Hematopoietic multipotent progenitor cell (in vitro differentiated cells): ENCODE measurements around the gene MPP3. TPM values are rescaled to one million over a fixed set of nuclear protein-coding genes. Genes with fewer than 3 reads are reported as not detected.
"Not testable (repeated sequence)": the region's sequence is repeated elsewhere in the genome, so short reads cannot be mapped to it uniquely, and the experiment has no call there.

Experiments used
- DNase-seq, 3 donors: peaks; one replicate each; pipeline ENCODE4 v3.0.0-alpha.2; 2011 to 2015; ENCODE audit warnings: low read depth in 2 of 3, low spot score in 2 of 3
- total RNA-seq: library from RNA; depleted of rRNA; stranded (reverse); fragments of >200 nt; gene quantifications from one replicate; pipeline ENCODE4 v1.2.3, GENCODE V29; 2012

Gene MPP3
- total RNA-seq, 1 donor = 1.9 TPM

DNA sequence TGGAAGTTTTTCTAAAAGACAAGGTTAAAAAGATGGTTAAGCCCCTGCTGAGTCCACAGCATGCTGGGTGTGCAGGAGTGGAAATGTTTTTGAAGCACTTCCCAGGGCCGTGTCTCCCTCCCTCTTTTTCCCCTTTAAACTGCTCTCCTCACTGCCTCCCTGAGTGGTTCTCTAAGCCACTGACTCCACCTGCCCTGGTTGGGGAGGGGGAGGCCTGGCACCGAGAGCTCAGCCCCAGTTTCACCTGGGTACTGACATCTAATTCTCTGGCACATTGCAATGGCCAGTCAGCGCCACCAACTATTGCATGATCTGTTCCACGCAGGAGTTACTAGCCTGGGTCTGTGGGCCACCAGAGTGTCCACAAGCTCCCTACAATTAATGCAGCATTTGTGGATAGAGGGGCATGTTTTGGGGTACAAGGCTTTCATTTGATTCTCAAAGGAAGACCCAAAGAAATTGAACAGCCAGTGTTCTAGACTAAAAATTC lies 22.7 kb downstream of the MPP3 start:
- no peak for DNase-seq

DNA sequence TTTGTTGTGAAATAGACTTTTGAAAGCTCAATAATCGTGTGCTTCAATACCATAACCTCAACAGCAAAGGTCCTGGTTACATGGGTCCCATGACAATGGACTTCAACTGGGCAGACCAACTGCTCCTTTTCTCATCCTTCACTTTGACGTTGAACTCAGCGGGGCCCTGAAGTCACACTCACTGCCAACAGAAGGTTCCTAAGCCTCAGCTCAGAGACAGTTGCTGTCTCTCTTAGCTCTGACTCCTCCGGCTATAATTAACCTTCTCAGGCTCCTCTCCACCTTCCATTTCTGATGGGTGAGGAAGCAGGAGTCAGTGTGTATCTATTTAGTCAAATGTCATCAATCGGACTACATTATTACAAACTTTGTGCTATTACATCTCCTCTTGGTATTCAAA lies 23.8 kb downstream of the MPP3 start:
- DNase-seq = no peak

DNA sequence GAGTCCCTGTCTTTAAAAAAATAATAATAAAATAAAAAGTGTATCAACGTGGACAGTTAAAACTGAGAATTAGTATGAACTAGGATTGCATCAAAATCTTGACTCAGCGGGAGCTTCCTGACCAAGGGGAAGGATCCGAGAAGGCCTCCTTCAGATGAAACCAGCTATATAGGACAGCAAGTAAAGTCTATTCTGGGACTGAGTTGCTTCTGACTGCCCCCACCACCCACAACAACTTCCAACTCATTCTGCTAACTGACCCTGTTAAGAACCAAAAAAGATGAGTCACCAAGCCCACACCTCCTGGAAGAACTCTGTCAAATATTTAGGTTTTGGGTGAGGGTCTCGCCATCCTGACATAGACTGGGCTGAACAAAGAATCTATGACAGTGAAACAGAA lies 24.9 kb downstream of the MPP3 start:
- DNase-seq = no peak

DNA sequence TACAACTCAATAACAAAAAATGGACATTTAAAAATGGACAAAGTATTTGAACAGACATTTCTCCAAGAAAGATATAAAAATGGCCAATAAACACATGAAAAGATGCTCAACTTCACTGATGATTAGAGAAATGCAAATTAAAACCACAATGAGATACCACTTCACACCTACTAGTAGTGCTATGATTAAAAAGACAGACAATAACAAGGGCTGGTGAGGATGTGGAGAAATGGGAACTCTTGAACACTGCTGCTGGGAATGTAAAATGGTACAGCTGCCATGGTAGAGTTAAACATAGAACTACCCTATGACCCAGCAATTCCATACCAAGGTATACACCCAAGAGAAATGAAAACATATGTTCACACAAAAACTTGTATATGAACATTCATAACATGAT lies 27.8 kb downstream of the MPP3 start:
- DNase-seq = no peak

DNA sequence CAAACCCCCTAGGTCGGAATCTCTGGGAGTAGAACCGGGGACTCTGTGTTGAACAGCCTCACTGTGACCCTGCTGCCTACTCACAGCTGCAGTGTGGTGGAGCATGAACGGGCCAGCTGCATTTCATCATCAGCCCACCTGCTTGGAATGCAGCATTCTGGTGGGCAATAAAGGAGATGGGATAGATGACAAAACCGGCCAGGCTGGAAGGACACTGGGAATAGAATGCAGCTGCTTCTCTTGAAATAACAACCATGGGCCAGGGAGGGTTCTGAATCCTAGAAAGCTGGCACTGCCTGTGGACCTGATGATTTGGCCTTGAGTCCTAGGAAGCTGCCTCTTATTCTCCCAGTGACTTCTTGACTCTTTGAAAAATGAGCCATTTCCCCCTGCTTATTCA lies 29.2 kb downstream of the MPP3 start:
- DNase-seq = no peak

DNA sequence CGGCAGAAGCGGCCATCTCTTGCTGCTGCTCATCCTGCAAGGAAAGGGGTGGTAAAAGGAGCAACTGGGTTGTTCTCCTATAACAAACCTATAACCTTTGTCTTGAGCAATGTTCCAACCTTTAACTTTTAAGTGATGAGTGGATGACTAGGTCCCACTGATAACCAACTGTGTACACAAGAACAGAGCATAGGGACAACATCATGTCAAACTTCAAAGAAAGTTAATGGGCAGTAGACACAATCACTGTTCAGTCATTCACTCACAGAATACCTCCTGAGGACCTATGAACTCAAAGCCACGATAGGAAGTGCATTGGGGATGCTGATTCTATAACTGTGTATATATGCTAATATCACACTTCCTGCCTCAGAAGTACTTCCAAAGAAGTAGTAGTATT lies 31.1 kb downstream of the MPP3 start:
- no peak for DNase-seq

DNA sequence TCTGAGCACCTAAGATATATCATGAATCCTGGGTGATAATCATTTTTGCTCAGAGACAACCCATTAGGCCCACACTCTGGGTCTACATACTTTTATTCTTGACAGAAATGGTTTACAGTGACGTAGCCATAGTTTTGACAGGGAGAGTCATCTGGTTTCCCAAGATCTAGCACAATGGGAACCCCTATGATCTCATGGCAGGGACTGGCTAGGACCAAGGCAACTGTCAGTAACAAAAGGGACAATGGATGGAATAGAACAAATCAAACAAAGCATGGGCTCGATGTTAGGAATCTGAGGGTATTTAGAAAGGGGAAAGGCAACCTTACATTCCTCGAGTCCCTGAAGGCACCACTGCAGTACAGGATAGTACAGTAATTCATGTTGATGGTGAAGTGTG lies 32.2 kb downstream of the MPP3 start:
- no peak for DNase-seq

DNA sequence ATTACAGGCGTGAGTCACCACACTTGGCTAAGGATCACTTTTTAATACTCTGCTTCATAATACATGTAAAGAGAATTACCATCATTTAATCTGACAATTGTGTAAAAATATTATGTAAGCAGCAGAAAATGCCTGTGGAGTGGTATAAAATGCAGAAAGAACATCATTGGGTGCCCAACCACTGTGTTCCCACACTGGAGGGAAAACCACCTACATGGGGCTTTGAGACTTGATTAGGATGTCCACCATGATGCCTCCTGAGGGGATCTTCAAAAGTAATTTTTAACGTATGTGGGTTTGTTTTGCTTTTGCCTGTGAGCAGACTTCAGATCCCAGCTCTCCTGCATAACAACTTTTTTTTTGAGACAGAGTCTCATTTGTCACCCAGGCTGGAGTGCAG lies 33.9 kb downstream of the MPP3 start:
- no peak for DNase-seq

DNA sequence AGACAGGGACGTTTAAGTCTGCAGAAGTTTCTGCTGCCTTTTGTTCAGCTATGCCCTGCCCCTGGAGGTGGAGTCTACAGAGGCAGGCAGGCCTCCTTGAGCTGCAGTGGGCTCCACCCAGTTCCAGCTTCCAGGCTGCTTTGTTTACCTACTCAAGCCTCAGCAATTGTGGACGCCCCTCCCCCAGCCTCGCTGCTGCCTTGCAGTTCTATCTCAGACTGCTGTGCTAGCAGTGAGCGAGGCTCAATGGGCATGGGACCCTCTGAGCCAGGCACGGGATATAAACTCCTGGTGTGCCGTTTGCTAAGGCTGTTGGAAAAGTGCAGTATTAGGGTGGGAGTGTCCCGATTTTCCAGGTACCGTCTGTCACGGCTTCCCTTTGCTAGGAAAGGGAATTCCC lies 34.9 kb downstream of the MPP3 start:
- not testable (repeated sequence) for DNase-seq

DNA sequence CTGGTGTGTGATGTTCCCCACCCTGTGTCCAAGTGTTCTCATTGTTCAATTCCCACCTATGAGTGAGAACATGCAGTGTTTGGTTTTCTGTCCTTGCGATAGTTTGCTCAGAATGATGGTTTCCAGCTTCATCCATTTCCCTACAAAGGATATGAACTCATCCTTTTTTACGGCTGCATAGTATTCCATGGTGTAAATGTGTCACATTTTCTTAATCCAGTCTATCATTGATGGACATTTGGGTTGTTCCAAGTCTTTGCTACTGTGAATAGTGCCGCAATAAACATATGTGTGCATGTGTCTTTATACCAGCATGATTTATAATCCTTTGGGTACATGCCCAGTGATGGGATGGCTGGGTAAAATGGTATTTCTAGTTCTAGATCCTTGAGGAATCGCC lies 40.3 kb downstream of the MPP3 start:
- not testable (repeated sequence) for DNase-seq

DNA sequence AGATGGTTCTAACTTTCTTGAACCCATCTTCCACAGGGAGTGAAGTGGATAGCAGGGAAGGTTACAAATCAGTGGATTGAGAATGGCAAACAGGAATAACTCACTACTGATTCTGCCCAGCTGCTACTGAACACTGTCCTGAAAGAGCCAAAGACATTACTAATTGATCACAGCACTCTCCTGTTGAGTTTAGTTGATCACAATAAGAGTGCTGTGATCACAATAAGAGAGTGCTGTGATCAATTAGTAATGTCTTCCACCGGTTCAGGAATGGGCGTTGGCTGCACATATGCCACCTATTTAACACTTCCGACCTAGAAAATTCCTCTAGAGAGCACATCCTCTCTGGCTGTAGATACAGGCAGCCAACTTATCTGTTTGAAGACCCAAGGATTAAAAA lies 41.4 kb downstream of the MPP3 start:
- DNase-seq = no peak

DNA sequence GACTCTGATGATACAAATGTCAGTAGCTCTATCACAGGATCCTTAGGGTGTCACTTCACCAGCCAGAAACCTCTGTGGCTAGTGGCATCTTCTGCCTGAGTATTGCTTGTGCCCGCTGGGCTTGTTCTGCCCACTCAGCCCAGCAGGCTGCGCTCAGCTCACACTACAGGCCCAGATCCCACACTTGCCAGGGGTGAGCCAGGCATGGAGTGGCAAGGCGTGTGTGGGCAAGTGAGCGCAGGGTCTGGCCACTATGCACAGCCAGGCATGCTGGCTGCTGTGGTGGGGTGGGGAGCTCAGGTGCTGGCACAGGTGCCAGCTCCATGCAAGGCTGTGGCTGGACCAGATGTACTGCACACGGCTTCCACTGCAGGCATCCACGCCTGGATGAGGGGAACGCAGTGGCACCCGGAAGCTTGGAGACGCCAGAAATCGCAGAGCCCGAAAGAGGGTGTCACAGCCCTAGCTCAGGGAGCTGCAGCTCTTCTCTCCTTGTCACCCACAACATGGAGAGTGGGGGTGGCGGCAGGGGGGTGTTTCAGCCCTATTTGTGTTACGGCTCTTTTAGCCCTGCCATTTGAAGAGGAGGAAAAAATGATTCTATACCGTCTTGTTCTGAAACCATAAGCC lies 42.5 kb downstream of the MPP3 start:
- DNase-seq = no peak

DNA sequence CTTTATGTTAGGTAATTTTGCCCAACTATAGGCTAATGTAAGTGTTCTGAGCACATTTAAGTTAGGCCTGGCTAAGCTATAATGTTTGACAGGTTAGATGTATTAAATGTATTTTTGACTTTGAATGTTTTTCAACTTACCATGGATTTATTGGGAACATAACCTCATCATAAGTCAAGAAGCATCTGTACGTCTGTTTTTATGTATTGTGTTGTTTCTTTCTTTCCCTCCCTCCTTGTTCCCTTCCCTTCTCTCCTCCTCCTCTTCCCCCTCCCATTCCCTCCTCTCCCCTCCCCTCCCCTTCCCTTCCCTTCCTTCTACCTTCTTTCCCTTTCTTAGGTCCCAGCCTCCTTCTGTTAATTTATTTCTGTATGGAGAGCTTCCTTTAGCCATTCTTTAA lies 43.5 kb downstream of the MPP3 start:
- no peak for DNase-seq

DNA sequence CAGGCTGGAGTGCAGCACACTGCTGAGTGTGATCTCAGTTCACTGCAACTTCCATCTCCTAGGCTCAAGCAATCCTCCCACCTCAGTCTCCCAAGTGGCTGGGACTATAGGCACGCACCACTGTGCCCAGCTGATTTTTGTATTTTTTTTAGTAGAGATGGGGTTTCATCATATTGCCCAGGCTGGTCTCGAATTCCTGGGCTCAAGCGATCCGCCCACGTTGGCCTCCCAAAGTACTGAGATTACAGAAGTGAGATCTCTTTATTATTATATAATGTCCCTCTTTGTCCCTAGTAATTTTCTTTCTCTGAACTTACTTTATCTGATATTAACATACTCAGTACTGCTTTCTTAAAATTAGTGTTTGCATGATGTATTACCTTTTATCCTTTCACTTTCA lies 44.4 kb downstream of the MPP3 start:
- no peak for DNase-seq

DNA sequence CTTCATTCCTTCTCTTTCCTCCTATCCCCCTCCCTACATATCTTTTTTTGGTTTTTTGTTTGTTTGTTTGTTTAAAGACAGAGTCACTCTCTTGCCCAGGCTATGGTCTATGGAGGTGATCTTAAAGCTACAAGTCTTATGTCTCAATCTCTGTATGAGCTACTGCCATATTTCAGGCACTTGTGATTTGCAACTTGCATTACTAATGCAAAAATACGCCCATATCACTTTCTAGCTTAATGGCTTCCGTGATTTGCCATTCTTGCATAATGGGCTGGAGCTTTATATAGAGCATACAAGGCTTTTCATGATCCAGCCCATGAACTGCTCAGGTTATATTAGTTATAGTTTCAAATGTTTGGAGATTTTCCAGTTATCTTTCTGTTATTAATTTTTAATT lies 45.2 kb downstream of the MPP3 start:
- DNase-seq = no peak

DNA sequence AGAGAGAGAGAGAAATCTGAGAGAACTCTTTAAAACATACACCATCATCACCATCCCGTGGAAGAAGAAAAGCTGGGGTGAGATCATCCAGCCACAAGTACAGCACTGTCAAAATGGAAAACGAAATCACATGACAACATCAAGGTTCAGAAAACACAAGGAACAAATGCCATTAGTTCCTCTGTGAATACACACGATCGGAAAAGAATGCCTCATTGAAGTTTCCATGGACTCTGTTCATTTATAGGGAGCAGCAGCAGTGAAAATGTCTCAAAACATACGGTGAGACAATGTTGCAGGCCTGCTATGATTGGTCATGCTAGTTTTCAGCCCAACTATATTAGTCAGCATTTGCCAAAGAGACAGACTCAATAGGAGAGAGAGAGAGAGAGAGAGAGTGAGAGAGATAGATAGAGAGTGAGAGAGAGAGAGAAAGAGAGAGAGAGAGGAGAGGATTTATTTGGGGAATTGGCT lies 48.3 kb downstream of the MPP3 start:
- no peak for DNase-seq

DNA sequence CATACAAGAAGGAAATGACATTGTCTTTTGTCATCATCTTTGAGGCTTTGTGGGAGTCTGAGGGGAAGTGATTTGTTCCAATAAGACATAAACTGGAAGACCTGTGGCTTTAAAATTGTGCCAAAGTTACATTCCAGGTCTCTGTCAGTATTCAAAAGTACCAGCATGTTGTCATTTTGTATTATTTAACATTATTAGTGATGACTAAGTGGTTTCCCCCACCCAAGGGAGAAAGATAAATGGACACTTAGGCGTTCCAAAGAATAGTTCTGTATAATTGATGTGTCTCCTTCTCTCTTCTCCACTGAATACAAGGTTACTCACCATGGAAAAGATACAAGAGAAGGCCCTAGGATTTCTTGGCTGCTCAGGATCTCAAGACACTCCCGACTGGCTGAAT lies 48.9 kb downstream of the MPP3 start:
- no peak for DNase-seq

DNA sequence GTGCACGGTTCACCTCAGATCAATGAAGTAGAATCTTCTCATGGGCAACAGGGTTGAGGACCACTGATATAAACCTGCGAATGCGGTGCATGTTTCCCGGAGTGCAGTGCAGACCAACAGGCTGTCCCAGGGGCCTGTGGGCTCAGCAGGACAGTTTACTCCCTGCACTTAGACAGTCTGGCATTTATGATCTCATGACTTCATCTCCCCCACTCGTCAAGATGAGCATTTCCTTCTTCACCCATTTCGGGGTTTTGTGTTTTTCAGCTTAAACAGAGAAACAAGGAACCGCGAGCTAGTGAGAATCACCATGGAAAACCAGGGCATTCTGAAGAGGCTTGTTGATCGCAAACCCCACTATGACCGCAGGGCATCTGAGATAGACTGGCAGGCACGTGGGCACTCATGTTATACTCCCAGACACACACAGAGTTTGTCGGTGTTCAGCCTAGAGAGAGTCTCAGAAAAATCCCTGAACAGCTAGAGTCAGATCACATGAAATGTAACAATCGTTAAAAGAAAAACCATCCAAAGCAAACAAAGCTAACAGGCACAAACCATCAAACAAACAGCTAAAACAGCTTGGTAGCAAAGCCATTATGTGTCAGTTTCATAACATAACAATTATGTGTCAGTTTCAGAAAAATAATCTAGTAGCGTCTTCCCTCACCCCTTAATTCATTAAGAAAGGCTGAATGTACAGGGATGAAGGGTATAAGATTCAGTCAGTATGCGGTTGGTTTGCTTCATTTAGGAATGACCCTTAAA lies 49.8 kb downstream of the MPP3 start:
- DNase-seq = no peak

DNA sequence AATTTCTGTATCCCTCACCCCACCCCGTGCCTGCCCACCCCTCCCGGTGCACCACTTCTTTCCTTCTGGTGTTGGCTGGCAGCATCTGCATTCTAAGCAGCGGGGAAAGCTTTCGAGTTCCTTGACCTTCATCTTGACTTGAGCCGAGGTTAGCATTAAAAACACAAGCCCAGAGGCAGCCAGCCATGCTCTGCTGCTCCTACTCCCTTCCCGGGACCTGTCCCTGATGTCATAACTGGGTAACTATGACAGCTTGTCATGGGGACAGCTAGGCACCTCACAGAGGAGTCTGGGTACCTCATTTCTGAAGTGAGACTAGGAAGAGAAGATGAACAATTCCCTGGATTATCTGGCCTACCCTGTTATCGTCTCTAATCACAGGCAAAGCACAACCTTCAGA lies 52.8 kb downstream of the MPP3 start, which contains the start of gene CFAP97D1:
Gene CFAP97D1, plus strand, starts transcription at position 301 of the 400 bp plus-strand sequence. Its CDS starts 28 bp downstream, at position 329.
- DNase-seq = no peak

DNA sequence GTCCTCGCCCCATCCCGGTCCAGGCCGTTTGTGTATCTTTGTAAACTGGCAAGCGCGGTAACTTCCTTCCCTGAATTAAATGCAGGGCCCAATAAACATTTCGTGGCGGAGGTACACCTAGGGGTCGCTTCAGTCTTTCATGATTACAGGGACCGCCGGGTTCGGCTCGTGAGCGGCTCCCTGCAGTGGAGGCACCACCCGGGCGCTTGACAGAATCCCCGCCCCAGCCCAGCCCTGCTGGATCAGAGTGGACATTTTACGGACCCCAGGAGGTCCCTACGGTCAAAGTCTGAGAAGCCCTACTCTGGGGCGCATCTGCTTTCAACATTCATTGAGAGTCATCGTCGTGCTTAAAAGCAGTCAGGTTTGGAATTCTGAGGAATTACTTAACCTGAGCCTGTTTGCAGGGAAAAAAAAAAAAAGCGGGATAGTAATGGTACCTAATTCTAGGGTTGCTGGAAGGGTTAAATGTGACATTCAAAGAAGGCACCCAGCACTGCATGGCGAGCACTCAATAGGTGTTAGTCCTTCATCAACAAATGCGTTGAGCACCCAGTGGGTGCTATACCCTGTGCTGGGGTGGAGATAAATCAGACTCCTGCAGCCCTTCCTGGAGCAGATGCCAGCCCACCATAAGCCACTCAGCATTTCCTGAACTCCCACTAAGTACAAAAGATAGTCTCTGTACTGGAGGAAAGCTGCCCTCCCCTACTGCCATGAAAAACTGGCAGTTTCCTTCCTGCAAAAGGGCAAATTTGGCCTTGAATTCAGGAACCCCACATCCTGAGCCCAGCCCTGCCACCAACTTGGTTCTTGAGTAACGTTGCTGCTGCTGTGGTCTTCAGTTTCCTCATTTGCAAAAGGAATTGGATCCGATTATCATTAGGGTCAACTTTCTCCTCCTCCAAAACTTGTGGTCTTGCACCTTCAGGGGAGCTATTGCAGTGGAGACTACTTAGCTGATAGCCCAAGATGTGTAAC lies 53.5 kb downstream of the MPP3 start:
- DNase-seq = peak in 2 of 3 donors; percentile 26 to 72
